Fibroblast of gingiva (primary cell): Measurements from ENCODE around the gene TBCA.

Source experiments
- DNase-seq: peaks from one replicate; pipeline ENCODE4 v3.0.0-alpha.2; 2011; ENCODE audit warnings: low read depth

The TBCA gene

GRCh38 chr5:77775790-77776553 is at the start of gene TBCA:
Gene TBCA (minus strand): TSS chr5:77776339. CDS start chr5:77776257, 82 bp downstream.
- DNase-seq, result peak; percentile 92

DNA sequence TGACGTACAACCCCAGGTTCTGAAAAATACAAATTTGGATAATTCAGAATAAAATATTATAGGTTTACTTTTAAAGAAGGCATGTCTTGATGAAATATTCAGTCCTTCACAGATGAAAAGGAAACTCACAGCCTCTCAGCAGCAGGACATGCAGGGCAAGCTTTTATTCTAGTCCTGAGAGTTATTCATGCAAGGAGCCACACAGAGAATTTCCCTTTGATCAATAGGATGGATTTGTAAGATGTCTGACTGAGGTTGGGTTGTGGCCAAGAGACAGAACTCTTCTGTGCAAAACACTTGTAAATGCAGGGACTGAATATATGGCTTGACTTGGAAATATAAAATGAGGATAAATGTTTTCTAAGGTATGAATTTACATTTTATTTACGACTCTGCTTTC is 48.8 kb upstream of the TBCA start:
- no peak for DNase-seq

DNA sequence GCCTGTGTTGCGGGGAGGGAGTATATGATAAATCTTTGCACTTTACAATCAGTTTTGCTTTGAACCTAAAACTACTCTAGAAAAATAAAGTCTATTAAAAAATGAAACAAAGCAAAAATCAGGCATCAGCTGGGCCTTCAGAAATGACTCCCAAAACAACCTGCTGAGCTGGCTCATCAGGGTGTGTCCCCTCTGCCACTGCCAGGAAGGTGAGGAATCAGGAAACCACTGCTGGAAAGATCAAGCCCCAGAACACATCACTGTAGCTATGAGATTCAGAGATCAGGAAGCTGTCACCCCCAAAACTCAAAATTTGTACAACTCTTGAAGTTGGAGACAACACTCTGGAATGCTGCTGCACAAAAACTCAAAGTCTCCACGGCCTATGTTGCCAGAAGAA is 40.5 kb upstream of the TBCA start:
- no peak for DNase-seq

- DNase-seq, result no peak
These were observed 36.9 kb upstream of the TBCA start for GRCh38 chr5:77812926-77813589.

DNA sequence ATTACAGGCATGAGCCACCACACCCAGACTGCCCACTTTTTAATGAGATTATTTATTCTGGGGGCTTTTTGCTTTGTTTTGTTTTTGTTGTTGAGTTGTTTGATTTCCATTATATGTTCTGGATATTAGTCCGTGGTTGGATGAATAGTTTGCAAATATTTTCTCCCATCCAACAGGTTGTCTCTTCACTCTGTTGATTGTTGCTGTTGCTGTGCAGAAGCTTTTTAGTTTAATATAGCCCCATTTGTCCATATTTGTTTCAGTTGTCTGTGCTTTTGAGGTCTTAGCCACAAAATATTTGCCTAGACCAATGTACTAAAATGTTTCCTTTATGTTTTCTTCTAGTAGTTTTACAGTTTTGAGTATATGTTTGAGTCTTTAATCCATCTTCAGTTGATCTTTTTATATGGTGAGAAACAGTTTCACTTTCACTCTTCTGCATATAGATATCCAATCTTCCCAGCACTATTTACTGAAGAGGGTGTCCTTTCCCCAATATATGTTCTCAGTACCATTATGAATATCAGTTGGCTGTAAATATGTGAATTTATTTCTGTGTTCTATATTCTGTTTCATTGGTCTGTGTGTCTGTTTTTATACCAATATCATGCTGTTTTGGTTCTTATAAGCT is 30.2 kb upstream of the TBCA start:
- no peak for DNase-seq

GRCh38 chr5:77798456-77798855 is 22.3 kb upstream of the TBCA start:
- no peak for DNase-seq

DNA sequence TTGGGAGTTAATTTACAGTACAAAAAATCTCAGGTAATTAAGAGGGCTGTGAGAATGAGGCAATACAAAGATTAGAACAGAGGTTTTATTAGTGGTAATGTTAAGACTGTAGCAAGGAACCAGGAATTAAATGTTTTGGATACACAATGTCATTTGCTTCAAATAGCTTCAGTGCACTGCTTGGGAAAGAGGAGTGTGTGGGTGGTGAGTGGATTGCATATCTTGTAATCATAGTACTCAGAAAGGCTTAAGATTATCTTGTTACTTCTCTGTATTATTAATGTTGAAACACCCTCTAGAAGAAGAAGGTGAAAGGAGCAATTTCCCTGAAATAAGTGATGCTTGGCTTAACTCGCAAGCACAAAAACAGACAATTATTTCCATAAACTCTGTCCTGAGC is 21.0 kb upstream of the TBCA start:
- no peak for DNase-seq

DNA sequence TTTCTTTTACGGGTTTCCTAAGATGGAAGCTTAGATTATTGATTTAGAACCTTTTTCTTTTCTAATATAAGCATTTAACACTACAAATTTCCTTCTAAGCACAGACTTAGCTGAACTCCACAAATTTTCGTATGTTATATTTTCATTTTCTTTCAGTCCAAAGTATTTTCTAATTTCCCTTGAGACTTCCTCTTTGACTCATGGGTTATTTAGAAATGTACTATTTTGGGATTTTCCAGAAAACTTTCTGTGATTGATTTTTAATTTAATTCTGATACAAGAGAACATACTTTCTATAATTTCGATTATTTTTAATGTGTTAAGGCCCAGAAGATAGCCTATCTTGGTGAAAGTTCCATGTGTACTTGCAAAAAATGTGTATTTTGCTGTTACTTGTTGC is 19.7 kb upstream of the TBCA start:
- DNase-seq, result no peak

DNA sequence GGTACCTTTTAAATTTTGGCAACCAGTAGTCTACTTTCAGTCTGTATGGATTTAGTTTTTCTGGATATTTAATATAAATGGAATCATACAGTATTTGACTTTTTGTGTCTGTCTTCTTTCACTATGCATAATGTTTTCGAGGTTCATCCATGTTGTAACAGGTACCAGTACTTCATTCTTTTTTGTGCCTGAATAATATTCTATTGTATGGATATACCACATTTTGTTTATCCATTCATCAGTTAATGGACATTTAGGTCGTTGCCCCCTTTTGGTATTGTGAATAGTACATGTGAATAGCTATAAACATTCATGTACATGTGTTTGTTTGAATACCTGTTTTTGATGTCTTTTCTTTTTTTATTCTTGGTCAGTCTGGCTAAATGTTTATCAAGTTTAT is 19.1 kb upstream of the TBCA start:
- no peak for DNase-seq

DNA sequence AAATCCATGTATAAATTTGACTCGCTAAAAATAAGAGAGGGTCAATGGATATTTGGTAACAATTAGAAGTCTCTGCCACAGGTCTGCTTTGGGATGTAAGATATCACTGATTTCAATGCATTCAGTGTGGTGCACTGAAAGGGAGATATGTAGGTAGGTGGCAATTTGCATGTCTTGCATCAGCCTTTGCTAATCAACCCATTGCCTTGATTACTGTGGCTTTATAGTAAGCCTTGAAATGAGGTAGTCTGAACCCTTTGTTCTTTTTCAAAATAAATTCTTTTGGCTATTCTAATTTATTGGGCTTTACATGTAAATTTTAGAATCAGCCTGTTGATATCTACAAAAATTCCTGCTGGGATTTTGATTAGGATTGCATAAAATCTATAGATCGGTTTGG is 15.8 kb upstream of the TBCA start:
- DNase-seq, result no peak

GRCh38 chr5:77791356-77791755 is 15.2 kb upstream of the TBCA start:
- no peak for DNase-seq

DNA sequence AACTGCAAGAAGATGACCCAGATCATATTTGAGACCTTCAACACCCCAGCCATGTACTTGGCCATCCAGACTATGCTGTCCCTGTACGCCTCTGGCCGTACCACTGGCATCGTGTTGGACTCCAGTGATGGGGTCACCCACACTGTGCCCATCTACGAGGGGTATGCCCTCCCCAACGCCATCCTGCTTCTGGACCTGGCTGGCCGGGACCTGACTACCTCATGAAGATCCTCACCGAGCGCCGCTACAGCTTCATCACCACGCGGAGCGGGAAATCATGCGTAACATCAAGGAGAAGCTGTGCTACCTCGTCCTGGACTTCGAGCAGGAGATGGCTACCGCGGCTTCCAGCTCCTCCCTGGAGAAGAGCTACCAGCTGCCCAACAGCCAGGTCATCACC is 9.1 kb upstream of the TBCA start:
- no peak for DNase-seq

DNA sequence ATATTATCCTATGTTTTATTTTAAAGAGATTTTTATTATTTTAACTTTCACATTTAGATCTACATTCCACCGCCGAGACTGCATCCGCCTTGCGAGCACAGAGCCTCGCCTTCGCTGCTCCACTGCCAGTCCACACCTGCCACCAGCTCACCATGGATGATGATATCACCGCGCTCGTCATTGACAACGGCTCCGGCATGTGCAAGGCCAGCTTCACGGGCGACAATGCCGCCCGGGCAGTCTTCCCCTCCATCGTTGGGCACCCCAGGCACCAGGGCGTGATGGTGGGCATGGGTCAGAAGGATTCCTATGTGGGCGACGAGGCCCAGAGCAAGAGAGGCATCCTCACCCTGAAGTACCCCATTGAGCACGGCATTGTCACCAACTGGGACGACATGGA is 8.6 kb upstream of the TBCA start:
- DNase-seq, result no peak

GRCh38 chr5:77781076-77781475 is 4.9 kb upstream of the TBCA start:
- no peak for DNase-seq

- no peak for DNase-seq
These were observed 2.8 kb upstream of the TBCA start for GRCh38 chr5:77778881-77779438.

DNA sequence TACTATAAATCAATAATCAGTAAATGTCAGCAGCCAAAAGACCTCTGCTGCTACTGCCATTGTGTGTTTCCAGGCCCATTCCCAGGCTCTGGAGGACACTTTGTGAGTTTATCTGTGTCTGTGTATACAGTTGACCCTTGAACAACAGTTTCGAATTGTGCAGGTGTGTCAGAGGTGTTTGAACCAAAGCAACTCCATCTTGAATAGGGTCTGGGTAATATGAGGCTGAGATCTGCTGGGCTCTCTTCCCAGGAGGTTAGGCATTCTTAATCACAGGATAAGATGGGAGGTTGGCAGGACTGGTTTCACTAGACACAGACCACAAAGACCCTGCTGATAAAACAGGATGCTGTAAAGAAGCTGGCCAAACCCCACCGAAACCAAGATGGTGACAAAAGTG is 2.3 kb upstream of the TBCA start:
- no peak for DNase-seq

GRCh38 chr5:77777911-77778310 is 1.8 kb upstream of the TBCA start:
- DNase-seq, result no peak

DNA sequence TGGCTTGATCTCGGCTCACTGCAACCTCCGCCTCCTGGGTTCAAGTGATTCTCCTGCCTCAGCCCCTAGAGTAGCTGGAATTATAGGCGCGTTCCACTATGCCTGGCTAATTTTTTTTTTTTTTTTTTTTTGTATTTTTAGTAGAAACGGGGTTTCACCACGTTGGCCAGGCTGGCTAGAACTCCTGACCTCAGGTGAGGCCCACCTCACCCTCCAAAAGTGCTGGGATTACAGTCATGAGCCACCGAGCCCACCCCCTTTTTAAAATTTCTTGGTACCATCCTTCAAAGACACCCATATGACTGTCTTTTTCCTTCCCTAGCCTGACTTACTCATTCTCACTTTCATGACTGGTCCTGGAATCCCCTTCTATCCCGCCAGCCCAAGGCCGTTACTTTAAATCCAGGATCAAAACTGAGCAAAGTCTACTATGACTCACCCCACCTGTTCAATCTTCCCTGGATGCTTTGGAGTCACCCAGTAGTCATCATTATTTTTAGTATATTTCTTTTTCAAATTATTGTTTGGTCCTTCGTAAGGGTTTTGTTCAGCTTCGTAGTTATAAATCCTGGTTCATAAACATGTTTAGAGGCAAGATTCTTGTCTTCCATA is 1.2 kb upstream of the TBCA start:
- no peak for DNase-seq

DNA sequence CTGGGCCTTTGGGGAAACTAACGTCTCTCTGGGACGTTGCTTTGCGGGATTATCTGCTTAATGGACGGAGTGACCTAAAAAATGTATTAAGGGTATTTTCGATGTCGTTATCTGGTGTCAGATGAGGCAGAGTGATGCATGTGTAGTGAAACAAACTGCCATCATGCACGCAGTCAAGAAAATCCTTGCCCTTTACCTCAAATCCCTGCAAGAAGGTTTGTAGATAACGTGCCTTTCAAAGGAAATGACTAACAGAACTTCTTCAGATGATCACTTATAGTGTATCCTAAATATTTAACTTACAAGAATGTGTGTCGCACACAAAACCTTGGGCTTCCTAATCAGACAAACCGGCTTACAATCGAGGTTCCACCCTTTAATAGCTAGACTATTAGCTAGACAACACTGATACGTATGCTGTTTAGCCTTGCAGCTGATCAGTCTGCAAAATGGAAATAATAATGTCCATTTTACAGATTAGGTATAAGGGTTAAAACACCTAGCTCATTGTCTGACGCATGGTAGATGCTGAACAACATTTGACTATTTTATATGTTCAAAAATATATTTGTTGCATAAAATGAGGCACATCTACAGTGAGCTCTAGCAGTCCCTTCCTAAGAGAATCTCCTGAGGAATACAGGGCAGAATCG is 541 bp upstream of the TBCA start:
- DNase-seq, result no peak

DNA sequence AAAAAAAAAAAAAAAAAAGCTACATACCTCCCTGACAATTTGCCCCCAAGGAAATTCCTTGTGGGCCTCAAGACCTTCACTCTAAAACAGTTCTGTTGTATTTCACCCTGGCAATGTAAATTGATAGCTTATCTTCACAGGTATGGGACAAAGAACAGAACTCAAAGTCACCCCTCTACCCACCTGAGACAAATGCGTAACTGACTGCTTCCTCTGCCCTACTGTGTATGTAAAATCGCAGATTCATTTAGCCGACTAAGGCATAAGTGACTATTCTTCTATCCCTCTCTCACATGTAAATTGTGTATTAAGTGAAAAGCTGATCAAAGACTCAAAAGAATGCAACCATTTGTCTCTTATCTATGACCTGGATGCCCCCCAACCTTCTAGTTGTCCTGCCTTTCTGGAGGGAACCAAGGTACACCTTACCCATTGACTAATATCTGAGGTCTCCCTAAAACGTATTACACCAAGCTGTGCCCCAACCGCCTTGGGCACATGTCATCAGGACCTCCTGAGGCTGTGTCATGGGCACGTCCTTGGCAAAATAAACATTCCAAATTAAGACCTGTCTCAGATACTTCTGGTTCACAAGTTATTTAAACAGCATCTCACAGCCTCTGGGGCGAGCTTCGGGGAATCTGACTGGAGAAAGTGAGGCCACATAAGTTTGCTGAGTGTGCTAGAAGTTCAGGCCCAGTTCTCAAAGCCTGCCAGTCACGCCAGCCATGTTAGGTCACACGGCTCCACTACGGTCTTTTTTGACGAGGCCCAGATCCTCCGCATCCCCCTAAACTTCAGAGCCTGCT is 954 bp downstream of the TBCA start:
- DNase-seq, result no peak

- DNase-seq, result no peak
These were observed 2.3 kb downstream of the TBCA start for GRCh38 chr5:77773734-77774280.
